K562 (cell line): ENCODE data around the gene LY6G6F. TPM values are rescaled to one million over a fixed set of nuclear protein-coding genes. Genes with fewer than 3 reads are reported as not detected.
A peak's percentile ranks its signal among the peaks of the same experiment; 100 is the strongest.

Source experiments
- ATF6 ChIP-seq: sonication (generic); formaldehyde crosslinking; IDR thresholded peaks from 2 replicates; pipeline ENCODE4 v1.4.0; 2020; ENCODE audit warnings: mild to moderate bottlenecking, missing genetic modification reagents
- BHLHE40 ChIP-seq: IDR thresholded peaks from 2 replicates; pipeline ENCODE4 v1.6.1; 2011; ENCODE audit warnings: low read length, improper control_type of control experiment
- CHD7 ChIP-seq: fragments of 200-600 bp; sonication (generic); IDR thresholded peaks from one replicate; pipeline ENCODE4 v1.6.1; 2012; ENCODE audit warnings: mild to moderate bottlenecking, low read depth, low read length, inconsistent platforms
- DMBX1 ChIP-seq: fragments of 250-450 bp; sonication (Bioruptor Pico); IDR thresholded peaks from 2 replicates; pipeline ENCODE4 v1.8.0; 2022; ENCODE audit warnings: inconsistent platforms, mild to moderate bottlenecking, moderate library complexity, borderline replicate concordance
- FOXJ2 ChIP-seq: fragments of 200-800 bp; sonication (Bioruptor generic); IDR thresholded peaks from 2 replicates; pipeline ENCODE4 v1.6.1; 2016; ENCODE audit warnings: missing genetic modification characterization, missing compliant biosample characterization
- PRMT5 ChIP-seq: sonication (generic); formaldehyde crosslinking; IDR thresholded peaks from 2 replicates; pipeline ENCODE4 v1.5.0; 2020; ENCODE audit warnings: missing genetic modification reagents
- PRPF4 ChIP-seq: fragments of 200-400 bp; formaldehyde crosslinking; IDR thresholded peaks from one replicate; pipeline ENCODE4 v1.6.1; 2017; ENCODE audit warnings: low read length, low read depth, mild to moderate bottlenecking; ENCODE audit not compliant: insufficient read depth, poor library complexity, severe bottlenecking
- PTBP1 ChIP-seq: fragments of 200-400 bp; formaldehyde crosslinking; IDR thresholded peaks from 2 replicates; pipeline ENCODE4 v1.6.1; 2017; ENCODE audit warnings: low read depth, low read length
- RBM17 ChIP-seq: fragments of 200-400 bp; formaldehyde crosslinking; IDR thresholded peaks from 2 replicates; pipeline ENCODE4 v1.6.1; 2017; ENCODE audit warnings: low read depth, mild to moderate bottlenecking, low read length, borderline replicate concordance
- TAF9B ChIP-seq: fragments of 450-650 bp; IDR thresholded peaks from 2 replicates; pipeline ENCODE4 v1.6.1; 2018; ENCODE audit warnings: mild to moderate bottlenecking; ENCODE audit not compliant: partially characterized antibody
- TARDBP ChIP-seq: fragments of 450-650 bp; IDR thresholded peaks from 2 replicates; pipeline ENCODE4 v1.6.1; 2016
- ZNF280A ChIP-seq: fragments of 450-650 bp; IDR thresholded peaks from 2 replicates; pipeline ENCODE4 v1.6.1; 2018; ENCODE audit warnings: mild to moderate bottlenecking, low read depth; ENCODE audit not compliant: partially characterized antibody
- polyA plus RNA-seq, 8 experiments: library from polyadenylated mRNA; depleted of rRNA in 4 of 8; stranded (reverse) in 5 of 8; unstranded in 3 of 8; fragments of >200 nt; fragmentation: Nextera tagmentation in 2 of 8; fragmentation: Illumina TruSeq in 1 of 8; extraction: Ambion mirVana in 2 of 8; extraction: Trizol in 1 of 8; gene quantifications; 2 replicates each; pipeline versions ENCODE4 v1.2.1 to v1.2.3, GENCODE V29; 2011 to 2014; ENCODE audit warnings: inconsistent platforms in 1 of 8, missing spikeins in 1 of 8
- total RNA-seq, 7 experiments: library from RNA; depleted of rRNA in 6 of 7; stranded (reverse); fragments of >200 nt in 6 of 7; fragmentation: Illumina TruSeq in 2 of 7; extraction: Trizol in 2 of 7; gene quantifications; 2 replicates each; pipeline versions ENCODE4 v1.2.1 to v1.2.3, GENCODE V29; 2011 to 2021; ENCODE audit warnings: low replicate concordance in 1 of 7

Gene LY6G6F
- total and polyA plus RNA-seq, 9 of the 15 experiments (the other 6 are each of a cell fraction or from before 2014, with no cell fraction given) = 0.14 to 0.50 (median 0.28) TPM; not detected in 2

- TF ChIP-seq TAF9B (no peak), PRMT5 (CRISPR knock-in tag) (no peak), TARDBP (no peak), ATF6 (CRISPR knock-in tag) (no peak), FOXJ2 (no peak), PTBP1 (no peak), ZNF280A (no peak), CHD7 (no peak), RBM17 (no peak), BHLHE40 (peak; percentile 76), DMBX1 (peak; percentile 84), PRPF4 (no peak)
Measured at GRCh38 chr6:31725502-31726350, 19.1 kb downstream of the LY6G6F start (continued).
